HCT116 (cell line): ENCODE measurements around the gene DRG2. TPM values are rescaled to one million over a fixed set of nuclear protein-coding genes. Genes with fewer than 3 reads are reported as not detected.

ENCODE experiments used
- ATAC-seq: fragments of 200-7000 bp; cut with Tn5 transposase; 2 replicates; pipeline ENCODE4 v1.9.1; 2020; ENCODE audit warnings: mild to moderate bottlenecking, moderate library complexity
- BruUV-seq: library from RNA; stranded (reverse); fragments of 400-500 nt; replicated peaks from 2 replicates; lab custom pipeline; 2021; lab: Mats Ljungman, UMichigan
- CTCF ChIA-PET: fragments of 300-600 bp; sonication (Branson Sonifier 250); formaldehyde crosslinking; loops from one replicate; lab custom pipeline; 2021; ENCODE audit warnings: antibody characterized with exemption; lab: Charles Lee
- POLR2A ChIA-PET: fragments of 300-600, 350-600 bp; sonication (Branson Sonifier 250); formaldehyde crosslinking; loops from one replicate; lab custom pipeline; 2021; ENCODE audit warnings: antibody characterized with exemption; lab: Charles Lee
- RAD21 ChIA-PET, 2 experiments: fragments of 300-600 bp; sonication (Branson Sonifier 250); formaldehyde crosslinking; loops; one replicate each; lab custom pipeline; 2023; ENCODE audit warnings: low total read pairs in 2 of 2; ENCODE audit not compliant: uncharacterized antibody in 2 of 2, unreplicated experiment in 2 of 2, low non-redundant PET in 1 of 2; lab: Charles Lee
- DNase-seq: peaks from one replicate; pipeline ENCODE4 v3.0.0-alpha.2; 2010; ENCODE audit warnings: low read depth, low spot score
- H2AFZ ChIP-seq: fragments of 200-600 bp; shearing (Covaris generic), sonication (generic); 2 replicates; pipeline ENCODE4 v1.6.1; 2017; ENCODE audit warnings: low read depth, mixed run types, mixed read lengths, antibody characterized with exemption, low read length; ENCODE audit not compliant: poor library complexity, severe bottlenecking
- H3K27ac ChIP-seq: 2 replicates; pipeline ENCODE4 v1.5.1; 2012; ENCODE audit warnings: low read depth, low read length
- H3K27me3 ChIP-seq: fragments of 200-600 bp; sonication (generic); 2 replicates; pipeline ENCODE4 v1.6.1; 2016; ENCODE audit warnings: mixed run types, low read length, mixed read lengths; ENCODE audit not compliant: insufficient read depth
- H3K36me3 ChIP-seq, 2 experiments: fragments of 200-500 bp in 1 of 2; fragments of 200-600 bp in 1 of 2; sonication (Bioruptor generic) in 1 of 2; sonication (generic) in 1 of 2; 2 replicates each; pipeline versions ENCODE4 v1.5.1 to v1.6.1; 2014 to 2016; ENCODE audit warnings: low read length in 2 of 2, inconsistent platforms in 1 of 2, mixed read lengths in 1 of 2, mixed run types in 1 of 2; ENCODE audit not compliant: insufficient read depth in 2 of 2, control insufficient read depth in 1 of 2
- H3K4me1 ChIP-seq, 2 experiments: fragments of 200-600 bp in 1 of 2; sonication (generic) in 1 of 2; 2 replicates each; pipeline versions ENCODE4 v1.5.1 to v1.6.1; 2012 to 2017; ENCODE audit warnings: low read length in 2 of 2, inconsistent platforms in 1 of 2, mild to moderate bottlenecking in 1 of 2, mixed read lengths in 1 of 2, mixed run types in 1 of 2, moderate library complexity in 1 of 2; ENCODE audit not compliant: insufficient read depth in 2 of 2, control insufficient read depth in 1 of 2
- H3K4me2 ChIP-seq: fragments of 200-600 bp; sonication (generic); 2 replicates; pipeline ENCODE4 v1.6.1; 2017; ENCODE audit warnings: mixed run types, low read length, mixed read lengths
- H3K4me3 ChIP-seq, 2 experiments: fragments of 200-600 bp in 1 of 2; sonication (generic) in 1 of 2; replicated peaks in 1 of 2; 2 replicates each; pipeline ENCODE4 v1.5.1; 2011 to 2016; ENCODE audit warnings: low read length in 2 of 2, control low read depth in 1 of 2, low read depth in 1 of 2, mild to moderate bottlenecking in 1 of 2, mixed read lengths in 1 of 2, mixed run types in 1 of 2
- H3K79me2 ChIP-seq: fragments of 200-600 bp; sonication (generic); 2 replicates; pipeline ENCODE4 v1.6.1; 2017; ENCODE audit warnings: mild to moderate bottlenecking, mixed run types, low read length, moderate library complexity, mixed read lengths; ENCODE audit not compliant: insufficient read depth
- H3K9ac ChIP-seq: fragments of 200-600 bp; sonication (generic); 2 replicates; pipeline ENCODE4 v1.6.1; 2016; ENCODE audit warnings: low read length, mixed read lengths
- H3K9me2 ChIP-seq: fragments of 200-600 bp; sonication (generic), shearing (Covaris generic); 2 replicates; pipeline ENCODE4 v1.6.1; 2017; ENCODE audit warnings: mixed run types, mild to moderate bottlenecking, moderate library complexity; ENCODE audit not compliant: insufficient read depth
- H3K9me3 ChIP-seq, 2 experiments: fragments of 200-500 bp in 1 of 2; fragments of 200-600 bp in 1 of 2; sonication (Bioruptor generic) in 1 of 2; sonication (generic) in 1 of 2; 2 replicates each; pipeline ENCODE4 v1.6.1; 2014 to 2017; ENCODE audit warnings: low read length in 2 of 2, mixed read lengths in 2 of 2, inconsistent platforms in 1 of 2, low read depth in 1 of 2, mild to moderate bottlenecking in 1 of 2, mixed run types in 1 of 2, moderate library complexity in 1 of 2; ENCODE audit not compliant: control insufficient read depth in 1 of 2, insufficient read depth in 1 of 2
- H4K20me1 ChIP-seq: fragments of 200-600 bp; sonication (generic), shearing (Covaris generic); 2 replicates; pipeline ENCODE4 v1.6.1; 2017; ENCODE audit warnings: mixed run types, mild to moderate bottlenecking, moderate library complexity; ENCODE audit not compliant: insufficient read depth
- CBX3 ChIP-seq: IDR thresholded peaks from 2 replicates; pipeline ENCODE4 v1.6.1; 2012; ENCODE audit warnings: low read depth
- CEBPB ChIP-seq: IDR thresholded peaks from 2 replicates; pipeline ENCODE4 v1.6.1; 2012; ENCODE audit warnings: low read depth
- EGR1 ChIP-seq: IDR thresholded peaks from 2 replicates; pipeline ENCODE4 v1.6.1; 2012; ENCODE audit warnings: low read depth
- ELF1 ChIP-seq: IDR thresholded peaks from 2 replicates; pipeline ENCODE4 v1.6.1; 2012; ENCODE audit warnings: low read depth, borderline replicate concordance
- EZH2phosphoT487 ChIP-seq: fragments of 200-600 bp; IDR thresholded peaks from 2 replicates; pipeline ENCODE4 v1.6.1; 2018; ENCODE audit warnings: antibody characterized with exemption, borderline replicate concordance
- JUND ChIP-seq: IDR thresholded peaks from 2 replicates; pipeline ENCODE4 v1.6.1; 2012
- RAD21 ChIP-seq: IDR thresholded peaks from 2 replicates; pipeline ENCODE4 v1.6.1; 2012; ENCODE audit warnings: low read depth, mild to moderate bottlenecking
- SIN3A ChIP-seq: IDR thresholded peaks from 2 replicates; pipeline ENCODE4 v1.6.1; 2012; ENCODE audit warnings: low read depth
- SP1 ChIP-seq: IDR thresholded peaks from 2 replicates; pipeline ENCODE4 v1.6.1; 2012; ENCODE audit warnings: low read depth
- SRF ChIP-seq: IDR thresholded peaks from 2 replicates; pipeline ENCODE4 v1.6.1; 2012; ENCODE audit warnings: low read depth
- TCF7L2 ChIP-seq: IDR thresholded peaks from 2 replicates; pipeline ENCODE4 v1.7.0; 2011; ENCODE audit warnings: borderline replicate concordance, inconsistent platforms; ENCODE audit not compliant: insufficient read depth, insufficient read length; ENCODE audit errors: extremely low read depth
- ZNF274 ChIP-seq: fragments of 200-500 bp; sonication (Bioruptor generic); IDR thresholded peaks from 2 replicates; pipeline ENCODE4 v1.6.1; 2014; ENCODE audit warnings: mild to moderate bottlenecking, low read depth, low read length, inconsistent platforms
- intact Hi-C: fragments of 100-400 bp; cut with micrococcal nuclease; formaldehyde crosslinking; loops from 2 replicates; pipeline ENCODE4 v1.10.0; 2022
- total RNA-seq: library from RNA; stranded (reverse); gene quantifications from one replicate; pipeline ENCODE4 v1.2.1, GENCODE V29; 2021; ENCODE audit not compliant: unreplicated experiment
- TF ChIP-seq, protein P1 (sequence below), 3 experiments: fragments of 200-600 bp in 1 of 3; sonication (generic) in 1 of 3; IDR thresholded peaks in 2 of 3; conservative IDR thresholded peaks in 1 of 3; 2 replicates each; pipeline ENCODE4 v1.5.1; 2012 to 2017; ENCODE audit warnings: low read depth in 2 of 3, low read length in 2 of 3, antibody characterized with exemption in 1 of 3, borderline replicate concordance in 1 of 3, control low read depth in 1 of 3, mild to moderate bottlenecking in 1 of 3, mixed read lengths in 1 of 3, mixed run types in 1 of 3, moderate library complexity in 1 of 3; ENCODE audit not compliant: insufficient read depth in 1 of 3
- TF ChIP-seq, protein P2 (sequence below): IDR thresholded peaks from 2 replicates; pipeline ENCODE4 v1.6.1; 2011; ENCODE audit warnings: mild to moderate bottlenecking, low read length, moderate library complexity; ENCODE audit not compliant: insufficient replicate concordance; ENCODE audit errors: extremely low read depth
- TF ChIP-seq, protein P3 (sequence below): IDR thresholded peaks from 2 replicates; pipeline ENCODE4 v1.6.1; 2012
- TF ChIP-seq, protein P4 (sequence below): IDR thresholded peaks from 2 replicates; pipeline ENCODE4 v1.6.1; 2012; ENCODE audit warnings: low read depth
- TF ChIP-seq, protein P5 (sequence below): IDR thresholded peaks from 2 replicates; pipeline ENCODE4 v1.6.1; 2012

The DRG2 gene
- total RNA-seq, 1 experiment from 2014 or later: 41.0 TPM

DNA sequence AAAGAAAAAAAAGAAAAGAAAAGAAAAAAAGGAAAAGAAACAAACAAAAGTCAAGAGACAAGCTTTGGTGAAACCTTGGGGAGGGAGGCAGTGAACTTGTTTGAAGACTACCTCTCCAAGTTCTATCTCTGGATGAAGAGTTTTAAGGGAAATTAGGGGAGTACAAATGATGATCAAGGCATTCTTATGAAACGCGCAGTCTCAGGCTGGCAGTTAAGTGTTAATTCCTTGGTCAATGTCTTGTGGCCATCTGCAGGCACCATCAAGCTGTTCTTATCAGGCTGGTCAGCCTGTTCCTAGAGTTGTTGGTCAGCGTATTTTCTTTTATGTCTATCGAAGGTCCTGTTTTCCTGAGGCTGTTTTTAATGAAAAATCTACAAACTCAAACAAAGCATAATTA is 8.2 kb upstream of the DRG2 start:
- ATAC-seq (no peak), DNase-seq (no peak)
- Histone ChIP-seq H3K4me1 (no peaks in the 10 kb centered on the region), H3K79me2 (no peaks in the 10 kb centered on the region), H3K9me3 (no peaks in the 10 kb centered on the region), H3K27me3 (no peaks in the 10 kb centered on the region), H3K27ac (no peak overlapping the region), H2AFZ (no peak overlapping the region), H3K9ac (no peak overlapping the region), H3K4me3 (no peak overlapping the region), H3K9me2 (no peaks in the 10 kb centered on the region), H4K20me1 (no peaks in the 10 kb centered on the region), H3K36me3 (no peaks in the 10 kb centered on the region), H3K4me2 (no peak overlapping the region)
- ChIA-PET CTCF (no interaction called here), RAD21 (no interaction called here), POLR2A (no interaction called here)
- TF ChIP-seq EZH2phosphoT487: no peak
- TF ChIP-seq CBX3: no peak
- TF ChIP-seq SRF: no peak
- TF ChIP-seq SIN3A: no peak
- TF ChIP-seq SP1: no peak
- TF ChIP-seq, protein P1, sequence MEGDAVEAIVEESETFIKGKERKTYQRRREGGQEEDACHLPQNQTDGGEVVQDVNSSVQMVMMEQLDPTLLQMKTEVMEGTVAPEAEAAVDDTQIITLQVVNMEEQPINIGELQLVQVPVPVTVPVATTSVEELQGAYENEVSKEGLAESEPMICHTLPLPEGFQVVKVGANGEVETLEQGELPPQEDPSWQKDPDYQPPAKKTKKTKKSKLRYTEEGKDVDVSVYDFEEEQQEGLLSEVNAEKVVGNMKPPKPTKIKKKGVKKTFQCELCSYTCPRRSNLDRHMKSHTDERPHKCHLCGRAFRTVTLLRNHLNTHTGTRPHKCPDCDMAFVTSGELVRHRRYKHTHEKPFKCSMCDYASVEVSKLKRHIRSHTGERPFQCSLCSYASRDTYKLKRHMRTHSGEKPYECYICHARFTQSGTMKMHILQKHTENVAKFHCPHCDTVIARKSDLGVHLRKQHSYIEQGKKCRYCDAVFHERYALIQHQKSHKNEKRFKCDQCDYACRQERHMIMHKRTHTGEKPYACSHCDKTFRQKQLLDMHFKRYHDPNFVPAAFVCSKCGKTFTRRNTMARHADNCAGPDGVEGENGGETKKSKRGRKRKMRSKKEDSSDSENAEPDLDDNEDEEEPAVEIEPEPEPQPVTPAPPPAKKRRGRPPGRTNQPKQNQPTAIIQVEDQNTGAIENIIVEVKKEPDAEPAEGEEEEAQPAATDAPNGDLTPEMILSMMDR (IDR thresholded peaks at IDR 0.05 in 2 of 3, conservative IDR thresholded peaks at IDR 0.05 in 1 of 3; ENCODE audit: borderline replicate concordance in 1 of 3, insufficient read depth in 1 of 3, low read depth in 2 of 3, low read length in 2 of 3): no peak
- TF ChIP-seq RAD21: no peak
- TF ChIP-seq ZNF274: no peak
- TF ChIP-seq ELF1: no peak
- TF ChIP-seq, protein P2, sequence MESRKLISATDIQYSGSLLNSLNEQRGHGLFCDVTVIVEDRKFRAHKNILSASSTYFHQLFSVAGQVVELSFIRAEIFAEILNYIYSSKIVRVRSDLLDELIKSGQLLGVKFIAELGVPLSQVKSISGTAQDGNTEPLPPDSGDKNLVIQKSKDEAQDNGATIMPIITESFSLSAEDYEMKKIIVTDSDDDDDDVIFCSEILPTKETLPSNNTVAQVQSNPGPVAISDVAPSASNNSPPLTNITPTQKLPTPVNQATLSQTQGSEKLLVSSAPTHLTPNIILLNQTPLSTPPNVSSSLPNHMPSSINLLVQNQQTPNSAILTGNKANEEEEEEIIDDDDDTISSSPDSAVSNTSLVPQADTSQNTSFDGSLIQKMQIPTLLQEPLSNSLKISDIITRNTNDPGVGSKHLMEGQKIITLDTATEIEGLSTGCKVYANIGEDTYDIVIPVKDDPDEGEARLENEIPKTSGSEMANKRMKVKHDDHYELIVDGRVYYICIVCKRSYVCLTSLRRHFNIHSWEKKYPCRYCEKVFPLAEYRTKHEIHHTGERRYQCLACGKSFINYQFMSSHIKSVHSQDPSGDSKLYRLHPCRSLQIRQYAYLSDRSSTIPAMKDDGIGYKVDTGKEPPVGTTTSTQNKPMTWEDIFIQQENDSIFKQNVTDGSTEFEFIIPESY: no peak
- no peak for TF ChIP-seq EGR1
- no peak for TF ChIP-seq JUND
- TF ChIP-seq, protein P3, sequence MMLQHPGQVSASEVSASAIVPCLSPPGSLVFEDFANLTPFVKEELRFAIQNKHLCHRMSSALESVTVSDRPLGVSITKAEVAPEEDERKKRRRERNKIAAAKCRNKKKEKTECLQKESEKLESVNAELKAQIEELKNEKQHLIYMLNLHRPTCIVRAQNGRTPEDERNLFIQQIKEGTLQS: no peak
- TF ChIP-seq, protein P4, sequence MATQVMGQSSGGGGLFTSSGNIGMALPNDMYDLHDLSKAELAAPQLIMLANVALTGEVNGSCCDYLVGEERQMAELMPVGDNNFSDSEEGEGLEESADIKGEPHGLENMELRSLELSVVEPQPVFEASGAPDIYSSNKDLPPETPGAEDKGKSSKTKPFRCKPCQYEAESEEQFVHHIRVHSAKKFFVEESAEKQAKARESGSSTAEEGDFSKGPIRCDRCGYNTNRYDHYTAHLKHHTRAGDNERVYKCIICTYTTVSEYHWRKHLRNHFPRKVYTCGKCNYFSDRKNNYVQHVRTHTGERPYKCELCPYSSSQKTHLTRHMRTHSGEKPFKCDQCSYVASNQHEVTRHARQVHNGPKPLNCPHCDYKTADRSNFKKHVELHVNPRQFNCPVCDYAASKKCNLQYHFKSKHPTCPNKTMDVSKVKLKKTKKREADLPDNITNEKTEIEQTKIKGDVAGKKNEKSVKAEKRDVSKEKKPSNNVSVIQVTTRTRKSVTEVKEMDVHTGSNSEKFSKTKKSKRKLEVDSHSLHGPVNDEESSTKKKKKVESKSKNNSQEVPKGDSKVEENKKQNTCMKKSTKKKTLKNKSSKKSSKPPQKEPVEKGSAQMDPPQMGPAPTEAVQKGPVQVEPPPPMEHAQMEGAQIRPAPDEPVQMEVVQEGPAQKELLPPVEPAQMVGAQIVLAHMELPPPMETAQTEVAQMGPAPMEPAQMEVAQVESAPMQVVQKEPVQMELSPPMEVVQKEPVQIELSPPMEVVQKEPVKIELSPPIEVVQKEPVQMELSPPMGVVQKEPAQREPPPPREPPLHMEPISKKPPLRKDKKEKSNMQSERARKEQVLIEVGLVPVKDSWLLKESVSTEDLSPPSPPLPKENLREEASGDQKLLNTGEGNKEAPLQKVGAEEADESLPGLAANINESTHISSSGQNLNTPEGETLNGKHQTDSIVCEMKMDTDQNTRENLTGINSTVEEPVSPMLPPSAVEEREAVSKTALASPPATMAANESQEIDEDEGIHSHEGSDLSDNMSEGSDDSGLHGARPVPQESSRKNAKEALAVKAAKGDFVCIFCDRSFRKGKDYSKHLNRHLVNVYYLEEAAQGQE: no peak
- TF ChIP-seq CEBPB: no peak
- no peak for TF ChIP-seq TCF7L2
- TF ChIP-seq, protein P5, sequence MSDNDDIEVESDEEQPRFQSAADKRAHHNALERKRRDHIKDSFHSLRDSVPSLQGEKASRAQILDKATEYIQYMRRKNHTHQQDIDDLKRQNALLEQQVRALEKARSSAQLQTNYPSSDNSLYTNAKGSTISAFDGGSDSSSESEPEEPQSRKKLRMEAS: no peak
- BruUV-seq: no TSS peak
- intact Hi-C loops: no loop called here
